Measurements from ENCODE around the gene RTL10.

DNA sequence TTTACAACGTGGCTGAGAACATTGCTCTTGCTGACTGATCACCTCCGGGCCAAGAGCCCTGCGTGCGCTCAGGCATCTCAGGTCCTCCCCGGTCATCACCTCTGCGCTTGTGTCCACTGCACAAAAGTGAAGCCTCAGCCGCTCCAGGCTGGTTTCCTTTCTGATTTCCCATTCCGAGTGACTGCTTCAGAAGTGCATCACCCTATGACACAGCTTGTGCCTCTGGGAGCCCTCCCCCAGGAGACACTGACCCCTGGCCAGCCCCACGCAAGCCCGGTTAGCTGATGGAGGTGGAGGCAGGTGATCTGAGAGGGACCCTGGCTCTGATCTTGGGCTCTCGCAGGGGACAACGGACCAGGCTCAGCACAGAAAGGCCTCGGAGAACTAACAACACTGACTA is 38.3 kb upstream of the RTL10 start:
- TF ChIP-seq, protein P1, sequence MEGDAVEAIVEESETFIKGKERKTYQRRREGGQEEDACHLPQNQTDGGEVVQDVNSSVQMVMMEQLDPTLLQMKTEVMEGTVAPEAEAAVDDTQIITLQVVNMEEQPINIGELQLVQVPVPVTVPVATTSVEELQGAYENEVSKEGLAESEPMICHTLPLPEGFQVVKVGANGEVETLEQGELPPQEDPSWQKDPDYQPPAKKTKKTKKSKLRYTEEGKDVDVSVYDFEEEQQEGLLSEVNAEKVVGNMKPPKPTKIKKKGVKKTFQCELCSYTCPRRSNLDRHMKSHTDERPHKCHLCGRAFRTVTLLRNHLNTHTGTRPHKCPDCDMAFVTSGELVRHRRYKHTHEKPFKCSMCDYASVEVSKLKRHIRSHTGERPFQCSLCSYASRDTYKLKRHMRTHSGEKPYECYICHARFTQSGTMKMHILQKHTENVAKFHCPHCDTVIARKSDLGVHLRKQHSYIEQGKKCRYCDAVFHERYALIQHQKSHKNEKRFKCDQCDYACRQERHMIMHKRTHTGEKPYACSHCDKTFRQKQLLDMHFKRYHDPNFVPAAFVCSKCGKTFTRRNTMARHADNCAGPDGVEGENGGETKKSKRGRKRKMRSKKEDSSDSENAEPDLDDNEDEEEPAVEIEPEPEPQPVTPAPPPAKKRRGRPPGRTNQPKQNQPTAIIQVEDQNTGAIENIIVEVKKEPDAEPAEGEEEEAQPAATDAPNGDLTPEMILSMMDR (IDR thresholded peaks at IDR 0.05), result no peak
- no peak for TF ChIP-seq EZH2 (IDR thresholded peaks at IDR 0.05; ENCODE audit: borderline replicate concordance, insufficient read depth, low read depth, low read length, poor library complexity, severe bottlenecking)

Measured in B cell (primary cell).